Lung (tissue), 12 donors: ENCODE measurements around the gene GPR161. TPM values are rescaled to one million over a fixed set of nuclear protein-coding genes. Genes with fewer than 3 reads are reported as not detected.

Experiments
- ATAC-seq: fragments of 200-7000 bp; cut with Tn5 transposase; one replicate; pipeline ENCODE4 v1.9.1; 2020; ENCODE audit warnings: moderate number of reproducible peaks; ENCODE audit not compliant: insufficient read depth, low FRiP score
- DNase-seq, 3 donors: peaks; one replicate each; pipeline ENCODE4 v3.0.0-alpha.2; 2013 to 2017
- H3K27ac ChIP-seq, 2 donors: one replicate each; pipeline ENCODE4 v1.5.1; 2013; ENCODE audit warnings: mild to moderate bottlenecking in 2 of 2, moderate library complexity in 2 of 2, control low read depth in 1 of 2, inconsistent platforms in 1 of 2, low read depth in 1 of 2, low read length in 1 of 2
- H3K27me3 ChIP-seq, 3 donors: one replicate each; pipeline ENCODE4 v1.5.1; 2013; ENCODE audit warnings: low read length in 2 of 3; ENCODE audit not compliant: control insufficient read depth in 3 of 3, insufficient read depth in 3 of 3
- H3K36me3 ChIP-seq, 4 donors: one replicate each; pipeline ENCODE4 v1.5.1; 2013; ENCODE audit warnings: low read length in 4 of 4, mild to moderate bottlenecking in 1 of 4, moderate library complexity in 1 of 4; ENCODE audit not compliant: control insufficient read depth in 4 of 4, insufficient read depth in 4 of 4
- H3K4me1 ChIP-seq, 5 donors: one replicate each; pipeline ENCODE4 v1.5.1; 2013; ENCODE audit warnings: low read length in 5 of 5, mild to moderate bottlenecking in 2 of 5, moderate library complexity in 1 of 5; ENCODE audit not compliant: control insufficient read depth in 5 of 5, insufficient read depth in 5 of 5
- H3K4me3 ChIP-seq: one replicate; pipeline ENCODE4 v1.5.1; 2013; ENCODE audit warnings: mild to moderate bottlenecking, control low read depth, moderate library complexity
- H3K9ac ChIP-seq, 2 donors: one replicate each; pipeline ENCODE4 v1.5.1; 2013; ENCODE audit warnings: low read length in 2 of 2, control low read depth in 1 of 2; ENCODE audit not compliant: insufficient read depth in 1 of 2
- H3K9me3 ChIP-seq, 4 donors: one replicate each; pipeline ENCODE4 v1.5.1; 2013; ENCODE audit warnings: low read length in 3 of 4, mild to moderate bottlenecking in 1 of 4, moderate library complexity in 1 of 4; ENCODE audit not compliant: control insufficient read depth in 4 of 4, insufficient read depth in 3 of 4
- CTCF ChIP-seq: IDR thresholded peaks from 2 replicates; pipeline ENCODE4 v1.5.1; 2012; ENCODE audit warnings: mild to moderate bottlenecking; ENCODE audit errors: control extremely low read depth, extremely low read depth
- WGBS, 2 donors: extraction: QIAGEN DNeasy Blood & Tissue Kit; methylation state at CpG; one replicate each; pipeline ENCODE4 v1.1.7; 2013; 5-methylcytosine and 5-hydroxymethylcytosine counted together
- polyA plus RNA-seq, 2 donors: library from polyadenylated mRNA; stranded (reverse); fragments of 200-250 nt; gene quantifications; one replicate each; pipeline ENCODE4 v1.2.1, GENCODE V29; 2013
- total RNA-seq, 2 donors: library from RNA; depleted of rRNA in 1 of 2; stranded (reverse); fragments of >200 nt in 1 of 2; gene quantifications; one replicate each; pipeline ENCODE4 v1.2.1, GENCODE V29; 2014 to 2021
- donor health status: control.
- donor health status: control.
- donor health status: Bipolar disorder and iron deficiency.
- donor health status: healthy.
- donor health status: DM: yes; HTN: yes; CAD: no.

GPR161 gene
- total and polyA plus RNA-seq, 4 donors: 2.8 to 15.0 (median 5.7) TPM

- Histone ChIP-seq H3K9me3 (peaks cover 0 to 5% (median 0%) of the 10 kb centered on the region in 4 donors), H3K4me3 (no peak overlapping the region), H3K27ac (no peak overlapping the region), H3K27me3 (no peaks in the 10 kb centered on the region), H3K4me1 (peaks cover 0 to 4% (median 0%) of the 10 kb centered on the region in 5 donors), H3K9ac (no peak overlapping the region), H3K36me3 (peaks cover 2 to 21% (median 12%) of the 10 kb centered on the region in 4 donors)
- no peak for TF ChIP-seq CTCF
- ATAC-seq (no peak), DNase-seq (no peak)
- 91 to 93% methylated on average over 1 of the region's 1 CpG for WGBS, 2 donors
Measured at GRCh38 chr1:168045311-168045710, 91.4 kb downstream of the GPR161 start.

GRCh38 chr1:168042362-168042761, 94.4 kb downstream of the GPR161 start:
- peaks cover 0 to 4% (median 0%) of the 10 kb centered on the region in 5 donors for H3K4me1 ChIP-seq
- no peak for DNase-seq
- H3K9me3 ChIP-seq: peaks cover 0 to 5% (median 0%) of the 10 kb centered on the region in 4 donors
- WGBS, 2 donors: 98 to 99% methylated on average over 2 of the region's 2 CpGs
- H3K4me3 ChIP-seq: no peak overlapping the region
- H3K36me3 ChIP-seq: peaks cover 2 to 25% (median 10%) of the 10 kb centered on the region in 4 donors
- no peak for TF ChIP-seq CTCF
- no peak overlapping the region for H3K27ac ChIP-seq
- no peak for ATAC-seq
- no peaks in the 10 kb centered on the region for H3K27me3 ChIP-seq
- no peak overlapping the region for H3K9ac ChIP-seq

GRCh38 chr1:168035345-168035744, 101.4 kb downstream of the GPR161 start:
- DNase-seq: no peak
- Histone ChIP-seq H3K4me1 (peaks cover 0 to 10% (median 0%) of the 10 kb centered on the region in 5 donors), H3K4me3 (no peak overlapping the region), H3K27ac (no peak overlapping the region), H3K9ac (no peak overlapping the region), H3K9me3 (no peaks in the 10 kb centered on the region), H3K36me3 (peaks cover 0 to 4% (median 0%) of the 10 kb centered on the region in 4 donors), H3K27me3 (no peaks in the 10 kb centered on the region)
- TF ChIP-seq CTCF: no peak
- ATAC-seq: no peak
- WGBS, 2 donors: 89 to 93% methylated on average over 5 of the region's 5 CpGs

GRCh38 chr1:168032029-168032428, 104.7 kb downstream of the GPR161 start:
- H3K27ac ChIP-seq: no peak overlapping the region

More at GRCh38 chr1:168032029-168032428, 104.7 kb downstream of the GPR161 start:
- WGBS, 2 donors: 65 to 74% methylated on average over 1 of the region's 1 CpG
- no peak for ATAC-seq
- Histone ChIP-seq H3K9me3 (no peaks in the 10 kb centered on the region), H3K4me3 (no peak overlapping the region), H3K9ac (peak overlapping the region in 1 of 2 donors; percentile 10), H3K4me1 (peaks cover 0 to 10% (median 0%) of the 10 kb centered on the region in 5 donors), H3K27me3 (no peaks in the 10 kb centered on the region), H3K36me3 (peaks cover 0 to 2% (median under 1%) of the 10 kb centered on the region in 4 donors)
- no peak for TF ChIP-seq CTCF
- peak in 1 of 3 donors; percentile 27 for DNase-seq
